ENCODE data around the gene GNPNAT1.
"Not testable (repeated sequence)": the region's sequence is repeated elsewhere in the genome, so short reads cannot be mapped to it uniquely, and the experiment has no call there.

DNA sequence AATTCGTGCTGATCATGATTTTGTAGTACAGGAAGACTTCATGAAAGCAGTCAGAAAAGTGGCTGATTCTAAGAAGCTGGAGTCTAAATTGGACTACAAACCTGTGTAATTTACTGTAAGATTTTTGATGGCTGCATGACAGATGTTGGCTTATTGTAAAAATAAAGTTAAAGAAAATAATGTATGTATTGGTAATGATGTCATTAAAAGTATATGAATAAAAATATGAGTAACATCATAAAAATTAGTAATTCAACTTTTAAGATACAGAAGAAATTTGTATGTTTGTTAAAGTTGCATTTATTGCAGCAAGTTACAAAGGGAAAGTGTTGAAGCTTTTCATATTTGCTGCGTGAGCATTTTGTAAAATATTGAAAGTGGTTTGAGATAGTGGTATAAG is 63.9 kb downstream of the GNPNAT1 start:
- TF ChIP-seq ZNF70 (CRISPR knock-in tag; IDR thresholded peaks at IDR 0.05); ARNTL (CRISPR knock-in tag; IDR thresholded peaks at IDR 0.05; ENCODE audit: borderline replicate concordance, low read depth); ZFP3 (CRISPR knock-in tag; IDR thresholded peaks at IDR 0.05); ZFP30 (CRISPR knock-in tag; IDR thresholded peaks at IDR 0.05); BACH2 (CRISPR knock-in tag; IDR thresholded peaks at IDR 0.05; ENCODE audit: borderline replicate concordance); TCF4 (CRISPR knock-in tag; IDR thresholded peaks at IDR 0.05; ENCODE audit: borderline replicate concordance); RARB (CRISPR knock-in tag; IDR thresholded peaks at IDR 0.05): not testable (repeated sequence)
- TF ChIP-seq, protein P1, sequence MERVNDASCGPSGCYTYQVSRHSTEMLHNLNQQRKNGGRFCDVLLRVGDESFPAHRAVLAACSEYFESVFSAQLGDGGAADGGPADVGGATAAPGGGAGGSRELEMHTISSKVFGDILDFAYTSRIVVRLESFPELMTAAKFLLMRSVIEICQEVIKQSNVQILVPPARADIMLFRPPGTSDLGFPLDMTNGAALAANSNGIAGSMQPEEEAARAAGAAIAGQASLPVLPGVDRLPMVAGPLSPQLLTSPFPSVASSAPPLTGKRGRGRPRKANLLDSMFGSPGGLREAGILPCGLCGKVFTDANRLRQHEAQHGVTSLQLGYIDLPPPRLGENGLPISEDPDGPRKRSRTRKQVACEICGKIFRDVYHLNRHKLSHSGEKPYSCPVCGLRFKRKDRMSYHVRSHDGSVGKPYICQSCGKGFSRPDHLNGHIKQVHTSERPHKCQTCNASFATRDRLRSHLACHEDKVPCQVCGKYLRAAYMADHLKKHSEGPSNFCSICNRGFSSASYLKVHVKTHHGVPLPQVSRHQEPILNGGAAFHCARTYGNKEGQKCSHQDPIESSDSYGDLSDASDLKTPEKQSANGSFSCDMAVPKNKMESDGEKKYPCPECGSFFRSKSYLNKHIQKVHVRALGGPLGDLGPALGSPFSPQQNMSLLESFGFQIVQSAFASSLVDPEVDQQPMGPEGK (CRISPR knock-in tag; IDR thresholded peaks at IDR 0.05; ENCODE audit: borderline replicate concordance): not testable (repeated sequence)
